Stimulated activated CD4-positive, alpha-beta T cell treated with anti-CD3 and anti-CD28 coated beads, Interleukin-12 subunit alpha, Interleukin-12 subunit beta, amount 100 ng/mL, for 4 hours (primary cell): ENCODE results near the gene SLX4IP.

Experiments
- DNase-seq: peaks from one replicate; pipeline ENCODE4 v3.0.0-alpha.2; 2020

SLX4IP gene

DNA sequence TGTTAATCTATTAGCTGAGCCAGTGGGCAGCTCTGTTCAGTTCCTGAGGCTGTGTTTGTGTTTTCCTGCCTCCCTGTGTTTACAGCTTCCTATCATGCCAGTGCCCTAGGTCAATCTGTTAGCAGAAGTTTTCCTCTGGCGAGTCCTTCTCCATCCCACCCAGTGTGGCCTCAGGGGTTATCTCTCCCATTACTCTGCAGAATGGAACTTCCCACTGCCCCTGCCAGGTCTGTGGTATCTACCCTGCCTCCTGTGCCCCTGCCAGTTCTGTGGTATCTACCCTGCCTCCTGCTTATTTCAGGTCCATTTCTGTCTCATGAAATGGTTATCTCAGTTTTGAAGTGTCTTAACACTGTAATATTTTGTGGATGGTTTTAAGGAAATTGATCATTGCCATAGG lies 63.1 kb downstream of the SLX4IP start:
- no peak for DNase-seq

DNA sequence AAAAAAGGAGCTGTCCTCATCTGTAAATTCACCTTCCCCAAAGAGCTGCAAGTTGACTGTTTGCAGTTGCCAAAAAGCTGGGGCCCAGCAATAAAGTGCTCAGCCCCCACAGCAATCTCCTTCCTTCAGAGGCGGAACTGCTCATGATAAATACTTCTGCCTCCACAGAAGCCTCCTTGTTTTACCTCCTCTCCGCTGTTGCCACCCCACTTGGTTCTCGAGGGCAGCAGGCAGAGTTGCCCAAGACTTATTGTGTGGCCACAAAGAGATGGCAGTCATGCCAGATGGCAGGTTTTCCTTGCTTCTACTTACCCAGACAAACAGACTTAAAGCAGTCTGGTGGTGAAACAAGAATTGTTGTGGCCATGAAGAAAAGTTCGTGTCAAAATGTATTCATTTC lies 66.3 kb downstream of the SLX4IP start:
- no peak for DNase-seq

DNA sequence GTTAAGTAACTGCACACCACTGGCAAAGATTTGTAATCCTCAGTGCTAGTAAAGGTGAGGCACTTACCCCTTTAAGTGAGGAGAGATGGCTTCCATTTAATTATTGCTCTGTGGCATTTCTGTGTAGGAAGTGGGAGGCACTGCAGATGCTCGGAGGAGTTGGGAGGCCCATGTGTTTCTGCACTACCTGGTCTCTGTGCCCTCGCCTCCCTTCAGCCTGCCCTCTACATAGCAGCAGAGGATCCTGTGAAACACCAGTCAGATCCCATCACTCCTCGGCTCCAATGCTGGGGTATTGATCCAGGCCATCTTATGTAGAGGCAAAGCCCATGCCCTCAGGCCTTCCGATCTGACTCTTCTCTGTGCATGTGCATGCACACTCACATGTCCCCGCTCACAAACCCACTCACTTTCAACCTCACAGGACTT lies 67.0 kb downstream of the SLX4IP start:
- no peak for DNase-seq

DNA sequence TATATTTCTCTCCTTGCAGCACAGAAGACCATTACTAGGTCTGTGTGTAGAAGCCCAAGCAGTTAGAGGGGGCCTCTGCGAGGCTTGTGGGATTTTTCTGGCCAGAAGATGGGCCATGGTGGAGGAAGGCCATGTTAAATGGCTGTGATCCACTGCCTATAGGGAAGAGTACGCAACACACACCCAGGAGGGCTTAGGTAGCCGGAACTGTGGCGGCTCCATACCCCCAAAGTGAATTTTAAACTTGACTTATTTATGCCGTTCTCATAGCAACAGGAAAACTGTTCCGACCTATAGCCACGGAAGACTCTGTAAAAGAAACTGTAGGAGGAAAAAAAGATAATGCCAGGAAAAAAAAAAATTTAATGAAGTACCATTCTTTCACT lies 69.5 kb downstream of the SLX4IP start:
- DNase-seq: no peak

DNA sequence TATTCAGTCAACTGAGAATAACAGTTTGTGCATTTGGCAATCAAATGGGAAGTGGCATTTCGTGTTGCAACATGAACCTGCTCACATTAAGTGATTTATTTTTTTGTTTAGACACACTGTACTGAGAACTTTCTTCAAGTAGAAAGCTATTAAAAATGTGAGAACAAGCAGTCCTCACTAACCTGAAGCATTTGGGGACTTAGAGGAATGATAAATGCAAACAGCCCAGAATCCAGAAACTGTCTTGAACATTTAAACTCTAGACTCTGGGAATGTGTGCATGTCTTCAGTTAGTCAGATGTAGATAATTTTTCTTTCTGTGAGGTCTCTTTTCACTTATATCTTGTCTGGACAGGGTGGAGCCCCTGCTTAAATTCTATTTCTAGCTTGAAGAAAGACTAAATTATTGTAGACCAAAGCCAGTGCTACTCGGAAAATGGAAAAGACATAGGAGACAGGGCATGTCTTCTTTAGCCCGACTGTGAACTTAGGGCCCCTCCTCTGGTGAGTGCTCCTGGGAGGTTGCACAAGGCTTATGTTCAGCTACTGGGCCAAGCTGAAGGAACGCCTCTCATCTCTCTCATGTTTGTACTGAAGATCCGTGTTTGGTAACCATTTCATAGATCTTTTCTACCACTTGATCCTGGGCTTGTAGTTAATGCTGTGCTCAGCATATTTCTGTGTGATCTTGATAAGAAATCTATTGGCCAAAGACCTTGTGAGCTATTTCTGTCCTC lies 70.1 kb downstream of the SLX4IP start:
- no peak for DNase-seq

DNA sequence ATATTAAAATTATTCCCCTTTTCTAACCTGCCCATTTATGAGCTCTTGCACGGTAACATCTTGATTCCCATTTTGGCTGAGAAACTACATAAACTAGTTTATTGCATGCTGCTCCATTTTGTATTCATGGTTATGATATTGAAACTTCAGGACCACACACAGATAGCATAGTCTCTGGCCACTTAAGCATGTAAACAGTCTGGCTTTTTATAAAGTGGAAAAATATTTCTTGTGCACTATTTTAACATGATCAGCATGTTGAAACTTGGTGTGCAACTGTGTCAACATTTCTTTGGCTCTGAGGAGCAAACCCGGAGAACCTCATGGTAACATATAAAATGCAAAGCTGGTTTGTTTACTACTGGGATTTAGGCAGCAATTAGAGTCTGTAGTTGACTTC lies 70.7 kb downstream of the SLX4IP start:
- DNase-seq: no peak

DNA sequence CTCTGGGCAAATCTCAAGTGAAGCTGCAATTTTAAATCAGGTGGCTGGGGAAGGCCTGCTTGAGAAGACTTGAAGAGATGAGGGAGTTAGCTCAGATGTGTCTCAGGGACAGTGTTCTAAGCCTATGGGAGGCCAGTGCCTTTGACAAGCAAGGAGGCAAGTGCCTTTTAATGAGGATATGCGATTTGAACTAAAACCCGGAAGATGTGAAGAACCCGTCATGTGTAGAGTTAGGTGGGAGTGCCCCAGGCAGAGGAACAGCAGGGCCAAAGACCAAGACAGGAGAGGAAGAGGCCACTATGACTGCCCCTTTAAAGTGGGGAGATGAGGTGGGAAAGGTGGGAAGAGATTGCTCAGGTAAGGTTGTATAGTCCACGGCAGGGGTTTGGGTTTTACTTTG lies 71.9 kb downstream of the SLX4IP start:
- no peak for DNase-seq

DNA sequence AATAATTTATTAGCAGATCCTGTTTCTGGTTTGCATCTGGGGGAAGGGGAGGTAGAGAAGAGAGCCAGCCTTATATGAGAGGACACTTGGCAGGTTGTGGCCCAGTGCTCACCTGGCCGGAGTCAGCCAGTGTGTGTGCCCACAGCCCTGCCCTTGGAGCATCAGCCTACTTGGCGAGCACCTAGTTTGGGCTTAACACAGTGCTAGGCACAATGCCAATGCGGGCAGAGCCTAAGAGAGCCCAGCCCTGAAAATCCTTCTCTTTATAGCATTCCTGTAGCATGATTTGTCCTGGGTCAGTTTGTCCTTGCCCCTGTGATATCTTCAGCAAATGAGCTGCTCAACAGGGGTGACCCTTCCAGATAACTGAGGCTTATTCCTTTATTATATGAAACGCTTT lies 73.0 kb downstream of the SLX4IP start:
- no peak for DNase-seq

DNA sequence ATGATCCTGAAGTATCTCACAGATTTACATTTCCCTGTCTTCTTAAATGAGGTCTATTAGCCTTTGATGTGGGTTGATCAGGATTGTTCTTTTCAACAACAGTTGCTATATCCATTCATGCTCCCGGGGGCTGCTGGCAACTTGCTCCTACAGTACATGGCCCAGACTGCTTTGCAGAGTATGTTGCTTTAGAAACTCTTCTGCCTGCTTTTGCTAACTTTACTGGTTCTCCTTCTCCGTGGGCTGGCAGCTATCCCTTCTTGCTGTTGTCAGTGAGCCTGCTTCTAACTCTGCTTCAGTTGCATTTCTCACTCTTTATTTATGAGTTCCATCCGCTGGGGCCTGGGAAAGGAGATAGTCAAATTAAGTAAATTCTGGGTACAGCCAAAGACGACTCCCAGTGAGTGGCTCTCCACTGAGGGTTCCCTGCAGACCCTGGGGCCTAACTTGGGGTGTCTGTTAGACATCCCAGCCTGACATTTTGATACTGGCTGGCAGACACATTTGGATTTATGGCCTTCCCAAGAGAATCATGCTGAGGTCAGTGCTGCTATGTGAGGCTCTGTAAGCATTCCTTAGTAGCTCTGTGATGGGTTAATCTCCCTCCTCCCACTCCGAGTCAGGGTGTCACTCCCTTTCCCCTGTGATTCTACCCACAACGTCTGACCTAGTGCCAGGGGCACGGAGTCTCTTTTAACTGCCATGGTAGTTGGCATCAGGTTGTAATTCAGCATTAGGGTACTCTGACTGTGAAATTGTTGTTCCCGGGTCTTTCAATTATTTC lies 73.6 kb downstream of the SLX4IP start:
- DNase-seq: no peak

DNA sequence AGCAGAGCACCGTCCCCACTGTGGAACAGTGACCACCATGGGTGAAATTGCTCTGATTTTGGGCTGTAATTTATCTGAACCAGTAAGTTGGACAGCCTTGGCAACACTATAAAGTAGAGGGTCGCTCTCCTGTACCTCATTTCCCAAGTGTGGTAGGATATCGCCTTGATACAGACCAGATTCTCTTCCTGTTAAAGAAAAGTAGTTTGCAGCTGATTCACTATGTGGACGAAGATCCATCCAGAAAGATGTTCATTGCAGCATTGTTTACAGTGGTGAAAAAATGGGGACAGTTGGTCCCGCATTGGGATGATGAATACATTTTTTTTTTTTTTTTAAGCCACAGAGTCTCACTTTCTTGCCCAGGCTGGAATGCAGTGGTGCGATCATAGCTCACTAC lies 74.3 kb downstream of the SLX4IP start:
- DNase-seq: no peak

DNA sequence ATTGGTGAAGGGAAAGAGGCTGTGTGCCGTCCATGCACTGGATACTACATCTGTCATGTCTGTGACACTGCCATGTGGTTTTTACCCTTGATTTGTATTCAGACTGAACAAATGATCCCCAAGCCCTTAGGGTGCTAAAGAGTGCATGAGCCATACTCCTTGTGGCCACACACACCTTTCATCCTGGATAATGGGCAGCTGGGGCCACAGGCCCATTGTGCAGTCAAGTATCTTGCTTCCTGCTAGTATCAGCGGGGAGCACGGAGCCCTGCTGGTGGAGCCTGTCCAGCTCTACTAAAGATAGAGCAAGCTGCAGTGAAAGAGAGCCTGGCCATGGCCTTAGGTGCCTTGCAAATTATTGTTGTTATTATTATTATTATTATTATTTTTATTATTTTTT lies 75.1 kb downstream of the SLX4IP start:
- no peak for DNase-seq

DNA sequence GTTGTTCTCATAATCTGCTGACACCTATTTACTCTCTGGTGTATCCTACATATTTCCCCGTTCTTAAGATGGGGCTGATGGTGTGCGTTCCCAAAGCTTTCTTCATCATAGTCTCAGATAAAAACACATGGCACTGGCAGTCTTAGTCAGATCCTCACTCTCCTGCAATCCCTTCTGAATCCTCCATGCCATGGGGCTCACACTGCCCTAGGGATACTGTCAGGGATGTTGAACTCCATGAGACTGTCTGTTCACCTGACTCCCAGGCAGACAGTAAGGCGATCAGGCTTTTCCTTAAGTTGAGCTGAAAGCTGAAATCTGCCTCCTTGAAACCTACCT lies 76.0 kb downstream of the SLX4IP start:
- no peak for DNase-seq

DNA sequence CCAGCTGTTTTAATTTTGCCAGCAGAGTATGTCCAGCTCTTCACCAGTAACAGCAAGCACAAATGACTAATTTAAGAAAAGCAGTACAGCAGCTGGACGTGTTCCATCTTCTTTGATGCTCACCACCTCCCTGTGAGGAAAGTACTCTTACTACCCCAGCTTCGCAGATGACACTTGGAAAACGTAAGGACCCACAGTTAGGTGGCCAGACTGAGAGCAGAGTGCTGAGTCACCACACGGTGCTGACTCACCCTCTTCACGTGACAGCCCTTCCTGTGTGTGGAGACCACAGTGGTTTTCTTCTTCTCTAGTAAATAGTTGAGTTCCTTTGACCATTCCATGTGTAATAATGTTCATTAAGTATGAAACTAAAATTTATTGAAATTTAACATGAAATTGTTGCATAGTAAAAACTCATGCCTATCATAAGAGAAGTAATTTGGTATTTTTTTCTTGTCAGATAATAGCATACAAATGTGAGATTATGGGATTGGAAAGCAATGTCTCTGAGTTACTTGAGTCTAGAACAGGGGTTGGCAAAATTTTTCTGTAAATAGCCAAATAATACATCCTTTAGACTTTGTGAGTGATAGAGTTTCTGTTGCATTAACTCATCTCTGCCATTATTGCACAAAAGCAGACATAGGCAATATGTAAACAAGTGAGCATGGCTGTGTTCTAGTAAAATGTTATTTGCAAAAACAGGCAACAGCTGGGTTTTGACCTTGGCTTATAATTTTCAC lies 76.6 kb downstream of the SLX4IP start:
- peak; percentile 49 for DNase-seq

DNA sequence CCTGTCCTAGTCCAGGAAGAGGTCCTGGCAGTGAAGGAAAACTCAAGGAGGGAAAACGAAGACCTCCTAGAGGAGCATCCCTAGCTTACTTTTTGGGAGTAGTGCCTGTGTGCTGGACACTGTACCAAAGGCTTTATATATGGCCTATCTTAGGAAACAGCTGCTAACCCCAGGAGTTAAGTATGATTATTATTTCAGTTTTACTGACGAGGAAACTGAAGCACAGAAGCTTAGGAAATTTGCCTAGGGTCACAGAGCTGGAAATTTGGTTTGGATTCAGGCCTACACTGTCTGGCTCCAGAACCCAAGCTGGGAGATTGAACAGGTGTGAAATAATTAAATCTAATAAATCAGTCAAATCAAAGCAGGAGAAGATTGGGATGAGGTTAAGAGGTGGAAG lies 78.0 kb downstream of the SLX4IP start:
- no peak for DNase-seq

DNA sequence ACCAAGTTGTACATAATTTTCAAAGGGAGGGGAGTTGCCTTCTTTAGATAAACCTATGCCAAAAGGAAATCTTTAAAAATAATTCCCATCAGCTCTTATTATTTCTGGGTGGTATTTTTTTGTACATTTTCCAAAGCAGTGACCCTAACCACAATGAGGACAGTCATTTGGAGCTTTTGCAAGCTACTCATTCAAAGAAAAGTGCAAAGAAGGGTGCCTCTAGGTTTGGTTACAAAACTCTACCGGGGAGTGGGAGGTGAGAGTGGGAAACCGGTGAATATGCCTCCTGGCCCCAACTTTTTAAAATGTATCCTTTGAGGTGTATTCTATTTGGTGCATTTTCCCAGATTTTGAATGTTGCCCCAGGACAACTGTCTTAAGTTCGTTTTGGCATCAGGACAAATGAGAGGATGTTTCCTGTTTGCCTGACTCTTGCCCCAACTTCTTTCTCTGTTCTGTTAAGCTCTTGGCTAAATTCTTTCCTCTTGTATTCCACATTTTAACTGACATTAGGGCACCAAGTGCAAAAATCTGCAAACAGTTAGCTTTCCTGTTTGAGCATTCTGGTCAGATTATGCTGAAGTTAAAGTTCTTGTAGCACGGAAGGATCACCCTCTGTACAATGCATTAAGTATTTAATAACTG lies 78.9 kb downstream of the SLX4IP start:
- no peak for DNase-seq

DNA sequence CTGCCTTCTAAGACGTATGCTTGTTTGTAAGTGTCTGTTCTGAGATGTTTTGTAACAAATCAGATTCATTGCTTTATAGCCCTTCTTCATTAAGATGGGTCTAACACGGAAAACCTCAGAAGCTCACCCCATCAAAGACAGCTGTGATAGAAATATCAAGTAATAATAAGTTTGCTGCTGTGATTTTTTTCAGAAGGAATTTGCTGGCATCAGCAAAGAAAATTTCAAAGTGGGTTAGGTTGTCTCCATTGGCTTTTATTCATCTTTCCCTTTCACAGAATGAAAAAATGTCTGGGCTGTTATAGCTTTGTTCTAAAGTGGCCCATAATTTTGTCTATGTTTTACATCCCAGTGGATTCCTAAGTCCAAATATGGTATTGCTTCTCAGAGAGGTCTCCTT lies 81.4 kb downstream of the SLX4IP start:
- no peak for DNase-seq

DNA sequence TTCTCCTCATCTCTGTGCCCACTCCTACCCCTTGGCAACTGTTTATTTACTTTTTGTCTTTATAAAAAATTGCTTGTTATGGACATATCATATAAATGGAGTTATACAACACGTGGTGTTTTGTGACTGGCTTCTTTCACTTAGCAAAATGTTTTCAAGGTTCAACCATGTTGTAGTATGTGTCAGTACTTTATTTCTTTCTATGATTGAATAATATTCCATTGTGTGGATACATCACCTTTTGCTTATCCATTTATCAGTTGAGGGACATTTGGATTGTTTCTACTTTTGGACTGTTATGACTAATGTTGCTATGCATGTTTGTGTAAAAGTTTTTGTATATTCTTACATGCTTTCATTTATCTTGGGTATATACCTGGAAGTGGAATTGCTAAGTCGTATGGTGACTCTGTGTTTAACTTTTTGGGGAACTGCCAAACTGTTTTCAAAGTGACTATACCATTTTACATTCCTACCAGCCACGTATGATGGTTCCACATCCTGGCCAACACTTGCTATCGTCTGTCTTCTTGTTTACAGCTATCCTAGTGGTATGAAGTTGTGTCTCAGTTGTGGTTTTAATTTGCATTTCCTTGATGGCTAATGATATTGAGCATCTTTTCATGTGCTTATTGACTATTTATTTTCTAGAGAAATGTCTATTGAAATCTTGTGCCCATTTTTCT lies 84.4 kb downstream of the SLX4IP start:
- DNase-seq: no peak

DNA sequence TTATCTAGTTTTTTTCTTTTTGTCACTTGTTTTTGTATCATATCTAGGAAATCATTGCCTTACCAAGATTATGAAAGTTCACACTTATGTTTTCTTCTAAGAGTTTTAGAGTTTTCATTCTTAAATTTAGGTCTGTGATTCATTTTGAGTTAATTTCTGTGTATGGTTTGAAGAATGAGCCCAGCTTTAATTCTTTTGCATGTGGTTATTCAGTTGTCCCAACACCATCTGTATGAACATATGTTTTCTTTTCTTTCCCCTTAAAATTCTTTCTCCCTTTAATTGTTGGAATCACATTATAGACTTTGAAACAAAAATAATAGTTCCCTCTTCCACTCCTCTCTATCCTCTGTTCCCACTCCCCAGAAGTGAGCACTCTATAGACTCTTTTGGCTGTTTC lies 85.4 kb downstream of the SLX4IP start:
- DNase-seq: no peak

DNA sequence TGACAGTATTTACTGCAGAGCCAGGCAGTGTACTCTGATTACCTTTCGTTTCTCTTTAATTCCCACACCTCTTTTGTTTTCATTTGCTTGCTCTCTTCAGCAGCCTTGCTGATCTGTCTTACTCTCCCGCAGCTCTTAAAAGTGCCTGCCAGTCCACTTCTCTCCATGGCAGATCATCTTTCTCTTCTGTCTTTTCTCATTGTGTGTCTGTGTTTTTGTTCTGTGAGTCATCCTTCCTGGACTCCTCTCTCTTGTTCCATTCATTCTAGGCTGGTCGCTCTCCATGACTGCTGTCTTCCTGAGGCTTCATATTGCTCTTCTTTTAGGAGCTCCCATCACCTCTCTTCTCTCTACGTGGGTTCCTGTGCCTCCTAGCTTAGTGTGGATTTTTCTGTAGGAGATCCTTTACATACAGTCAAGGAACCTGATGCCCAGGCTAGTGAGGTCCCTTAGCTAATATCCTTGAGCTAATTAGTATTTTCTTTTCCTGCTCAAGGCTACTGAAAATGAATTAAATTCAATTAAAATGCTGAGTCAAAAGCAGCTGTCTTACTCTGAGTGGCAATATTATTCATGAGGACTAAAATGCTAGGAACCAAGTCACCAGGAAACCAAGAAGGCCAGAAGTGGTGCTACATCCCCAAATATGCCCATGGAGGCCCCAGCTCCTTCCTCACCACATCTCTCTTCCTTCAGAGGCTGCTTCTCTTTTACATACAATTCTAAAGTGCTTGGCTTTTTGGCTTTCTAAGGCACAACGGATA lies 86.1 kb downstream of the SLX4IP start:
- no peak for DNase-seq

DNA sequence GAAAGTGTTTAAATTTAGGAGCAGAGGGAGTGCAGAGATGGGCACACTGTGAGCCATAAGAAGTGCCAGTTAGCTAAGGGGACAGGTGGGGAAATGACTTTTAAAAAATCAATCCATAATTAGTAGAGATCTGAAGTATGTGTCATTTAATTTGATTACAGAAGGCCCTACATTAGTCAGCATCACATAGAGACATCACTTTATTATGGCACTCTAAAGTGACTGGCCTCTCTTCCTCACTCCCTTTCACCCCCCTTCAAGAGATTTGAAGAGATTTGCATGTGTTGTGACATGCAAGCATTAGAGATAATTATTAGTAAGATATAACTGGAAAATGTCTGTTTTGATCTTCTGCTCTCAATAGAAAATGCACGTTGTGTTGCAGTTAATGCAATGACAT lies 86.7 kb downstream of the SLX4IP start:
- no peak for DNase-seq

DNA sequence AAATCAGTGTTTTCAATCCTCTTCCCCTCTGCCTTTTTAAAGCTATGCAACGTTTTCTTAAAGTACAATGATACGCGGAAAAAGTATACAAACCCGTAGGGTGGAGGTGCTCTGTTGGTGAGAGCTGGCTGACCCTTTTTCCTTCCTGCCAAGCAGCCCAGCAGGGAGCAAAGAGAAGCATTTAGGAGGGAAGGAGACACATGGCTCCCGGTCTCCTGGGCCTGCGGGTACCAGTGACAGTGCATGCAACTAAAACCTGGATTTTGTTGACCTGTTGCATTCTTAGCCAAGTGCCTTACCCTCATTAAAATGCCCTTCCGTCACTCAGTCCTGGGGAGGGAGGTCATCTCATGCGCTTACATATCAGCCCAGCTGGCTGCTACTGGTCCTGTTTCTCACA lies 87.2 kb downstream of the SLX4IP start:
- DNase-seq: no peak

DNA sequence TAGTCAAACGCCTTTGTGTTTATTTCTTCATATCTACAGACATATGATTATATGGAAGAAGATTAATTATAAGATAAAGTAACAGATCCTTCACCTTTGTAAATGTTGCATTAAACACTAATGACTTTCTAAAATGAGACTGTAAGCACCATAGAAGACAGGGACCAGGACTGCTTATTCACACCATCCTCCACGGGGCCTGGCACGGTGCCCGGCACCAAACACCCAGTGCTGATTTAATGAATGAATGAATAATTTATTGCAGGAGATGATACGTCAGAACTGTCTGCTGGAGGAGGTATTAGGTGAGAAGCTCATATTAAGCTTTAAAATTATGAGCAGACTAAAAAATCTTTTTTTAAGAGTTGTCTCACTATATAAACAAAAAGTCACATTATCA lies 88.3 kb downstream of the SLX4IP start:
- no peak for DNase-seq
